HEK293 (cell line): ENCODE data around the gene SLC13A3.
A peak's percentile ranks its signal among the peaks of the same experiment; 100 is the strongest.

Source experiments
- AEBP2 ChIP-seq: fragments of 450-650 bp; formaldehyde crosslinking; IDR thresholded peaks from 2 replicates; pipeline ENCODE4 v1.5.1; 2016; ENCODE audit warnings: missing biosample characterization, missing genetic modification characterization, borderline replicate concordance
- BCL11B ChIP-seq: fragments of 450-650 bp; formaldehyde crosslinking; IDR thresholded peaks from 2 replicates; pipeline ENCODE4 v1.5.1; 2016; ENCODE audit warnings: low read depth, missing biosample characterization, missing genetic modification characterization
- BCL6B ChIP-seq: fragments of 450-650 bp; formaldehyde crosslinking; IDR thresholded peaks from 2 replicates; pipeline ENCODE4 v1.5.1; 2017; ENCODE audit warnings: missing biosample characterization, missing genetic modification characterization
- HOXA7 ChIP-seq: sonication (generic); formaldehyde crosslinking; IDR thresholded peaks from 2 replicates; pipeline ENCODE4 v1.8.1; 2022; ENCODE audit warnings: missing genetic modification reagents, borderline replicate concordance
- PRDM1 ChIP-seq: fragments of 450-650 bp; formaldehyde crosslinking; IDR thresholded peaks from 2 replicates; pipeline ENCODE4; 2016; ENCODE audit warnings: missing biosample characterization, missing genetic modification characterization
- TRIM28 ChIP-seq: IDR thresholded peaks from 2 replicates; pipeline ENCODE4 v1.6.1; 2011; ENCODE audit warnings: low read length, control low read depth, borderline replicate concordance
- ZBTB1 ChIP-seq: fragments of 450-650 bp; formaldehyde crosslinking; IDR thresholded peaks from 2 replicates; pipeline ENCODE4 v1.5.1; 2016; ENCODE audit warnings: missing biosample characterization, missing genetic modification characterization
- ZBTB8A ChIP-seq: fragments of 450-650 bp; formaldehyde crosslinking; IDR thresholded peaks from 2 replicates; pipeline ENCODE4 v1.5.1; 2016; ENCODE audit warnings: missing biosample characterization, missing genetic modification characterization
- ZNF157 ChIP-seq: fragments of 450-650 bp; formaldehyde crosslinking; IDR thresholded peaks from 2 replicates; pipeline ENCODE4 v1.5.1; 2016; ENCODE audit warnings: missing biosample characterization, missing genetic modification characterization
- ZNF23 ChIP-seq: fragments of 450-650 bp; formaldehyde crosslinking; IDR thresholded peaks from 2 replicates; pipeline ENCODE4 v1.5.1; 2016; ENCODE audit warnings: missing biosample characterization, missing genetic modification characterization, borderline replicate concordance
- ZNF311 ChIP-seq: fragments of 450-650 bp; formaldehyde crosslinking; IDR thresholded peaks from 2 replicates; pipeline ENCODE4 v1.5.1; 2017; ENCODE audit warnings: missing biosample characterization, missing genetic modification characterization, borderline replicate concordance
- ZNF366 ChIP-seq: fragments of 450-650 bp; formaldehyde crosslinking; conservative IDR thresholded peaks from 2 replicates; pipeline ENCODE4 v1.5.1; 2016; ENCODE audit warnings: missing biosample characterization, missing genetic modification characterization
- ZNF549 ChIP-seq: fragments of 450-650 bp; IDR thresholded peaks from 2 replicates; pipeline ENCODE4 v1.5.1; 2018; ENCODE audit warnings: missing biosample characterization, missing genetic modification characterization, mild to moderate bottlenecking, inconsistent platforms, moderate library complexity
- ZNF626 ChIP-seq: fragments of 450-650 bp; sonication (Bioruptor Pico); formaldehyde crosslinking; IDR thresholded peaks from 2 replicates; pipeline ENCODE4 v1.5.1; 2018; ENCODE audit warnings: missing biosample characterization, missing genetic modification characterization, inconsistent platforms
- ZNF645 ChIP-seq: fragments of 450-650 bp; formaldehyde crosslinking; IDR thresholded peaks from 2 replicates; pipeline ENCODE4; 2016; ENCODE audit warnings: missing biosample characterization, missing genetic modification characterization
- ZNF660 ChIP-seq: fragments of 450-650 bp; IDR thresholded peaks from 2 replicates; pipeline ENCODE4 v1.5.1; 2018; ENCODE audit warnings: missing biosample characterization, mild to moderate bottlenecking, missing genetic modification characterization
- ZNF677 ChIP-seq: fragments of 450-650 bp; IDR thresholded peaks from 2 replicates; pipeline ENCODE4 v1.5.0; 2018; ENCODE audit warnings: missing biosample characterization, mild to moderate bottlenecking, missing genetic modification characterization, moderate library complexity
- ZNF701 ChIP-seq: fragments of 450-650 bp; formaldehyde crosslinking; IDR thresholded peaks from 2 replicates; pipeline ENCODE4 v1.5.1; 2016; ENCODE audit warnings: missing biosample characterization, missing genetic modification characterization
- ZSCAN16 ChIP-seq: fragments of 450-650 bp; formaldehyde crosslinking; IDR thresholded peaks from 2 replicates; pipeline ENCODE4 v1.5.1; 2016; ENCODE audit warnings: missing biosample characterization, missing genetic modification characterization
- ZSCAN30 ChIP-seq: fragments of 450-650 bp; IDR thresholded peaks from 2 replicates; pipeline ENCODE4 v1.5.1; 2018; ENCODE audit warnings: missing biosample characterization, mild to moderate bottlenecking, missing genetic modification characterization, moderate library complexity
- TF ChIP-seq, protein P1 (sequence below): fragments of 450-650 bp; formaldehyde crosslinking; IDR thresholded peaks from 2 replicates; pipeline ENCODE4 v1.5.1; 2017; ENCODE audit warnings: missing biosample characterization, missing genetic modification characterization
- TF ChIP-seq, protein P2 (sequence below): fragments of 450-650 bp; formaldehyde crosslinking; IDR thresholded peaks from 2 replicates; pipeline ENCODE4 v1.5.1; 2016; ENCODE audit warnings: missing biosample characterization, missing genetic modification characterization
- TF ChIP-seq, protein P3 (sequence below): fragments of 450-650 bp; formaldehyde crosslinking; conservative IDR thresholded peaks from 2 replicates; pipeline ENCODE4 v1.5.1; 2016; ENCODE audit warnings: low read depth, missing biosample characterization, missing genetic modification characterization
- TF ChIP-seq, protein P4 (sequence below): fragments of 450-650 bp; formaldehyde crosslinking; IDR thresholded peaks from 2 replicates; pipeline ENCODE4 v1.5.1; 2016; ENCODE audit warnings: missing biosample characterization, missing genetic modification characterization
- TF ChIP-seq, protein P5 (sequence below): fragments of 450-650 bp; formaldehyde crosslinking; optimal IDR thresholded peaks from 2 replicates; pipeline ENCODE3; 2016; ENCODE audit warnings: missing biosample characterization, mild to moderate bottlenecking, missing genetic modification characterization

The SLC13A3 gene

DNA sequence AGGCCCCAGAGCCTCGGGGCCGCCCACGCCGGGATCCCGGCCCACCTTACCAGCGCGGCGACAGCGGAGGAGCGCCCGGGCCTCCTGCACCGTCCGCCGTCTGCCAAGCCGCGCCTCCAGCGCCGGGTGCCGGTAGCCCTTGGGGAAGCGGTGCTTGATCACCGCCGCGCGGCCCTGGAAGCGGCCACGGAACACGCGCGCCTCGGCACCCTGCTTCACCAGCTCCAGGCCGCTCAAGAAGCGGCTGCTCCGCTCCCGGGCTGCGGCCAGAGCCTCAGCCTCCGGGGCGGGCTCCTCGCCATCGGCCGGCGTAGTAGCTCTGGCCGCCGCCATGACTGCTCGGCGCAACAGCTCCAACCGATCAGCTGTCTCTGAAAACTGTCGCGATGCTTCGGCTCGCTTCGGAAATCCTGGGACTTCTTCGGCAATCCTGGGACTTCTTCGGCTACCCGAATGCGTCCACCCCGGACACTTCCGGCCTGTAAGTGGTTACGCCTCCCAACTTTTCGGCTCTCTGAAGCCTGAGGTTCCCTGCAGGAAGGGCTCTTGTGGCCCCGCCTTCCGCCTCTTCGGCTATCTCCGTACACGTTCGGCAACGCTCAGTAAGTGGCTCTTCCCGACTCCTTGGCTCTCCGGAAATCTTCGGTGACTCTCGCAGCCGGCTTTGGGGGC is 38.0 kb upstream of the SLC13A3 start, which contains the start of gene TP53RK (continued):
- TF ChIP-seq ZNF677 (tag by site-specific recombination): no peak
- TF ChIP-seq, protein P1, sequence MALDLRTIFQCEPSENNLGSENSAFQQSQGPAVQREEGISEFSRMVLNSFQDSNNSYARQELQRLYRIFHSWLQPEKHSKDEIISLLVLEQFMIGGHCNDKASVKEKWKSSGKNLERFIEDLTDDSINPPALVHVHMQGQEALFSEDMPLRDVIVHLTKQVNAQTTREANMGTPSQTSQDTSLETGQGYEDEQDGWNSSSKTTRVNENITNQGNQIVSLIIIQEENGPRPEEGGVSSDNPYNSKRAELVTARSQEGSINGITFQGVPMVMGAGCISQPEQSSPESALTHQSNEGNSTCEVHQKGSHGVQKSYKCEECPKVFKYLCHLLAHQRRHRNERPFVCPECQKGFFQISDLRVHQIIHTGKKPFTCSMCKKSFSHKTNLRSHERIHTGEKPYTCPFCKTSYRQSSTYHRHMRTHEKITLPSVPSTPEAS (tag by site-specific recombination): no peak; the same call in 1 of the 2 replicates
- no peak for TF ChIP-seq TRIM28
- TF ChIP-seq ZNF311 (tag by site-specific recombination): no peak
- no peak for TF ChIP-seq ZBTB1 (tag by site-specific recombination)
- TF ChIP-seq ZNF660 (tag by site-specific recombination): peak; percentile 79
- no peak for TF ChIP-seq ZNF645 (tag by site-specific recombination)
- no peak for TF ChIP-seq BCL11B
- no peak for TF ChIP-seq ZBTB8A (tag by site-specific recombination)
- no peak for TF ChIP-seq HOXA7 (CRISPR knock-in tag)
- TF ChIP-seq, protein P2, sequence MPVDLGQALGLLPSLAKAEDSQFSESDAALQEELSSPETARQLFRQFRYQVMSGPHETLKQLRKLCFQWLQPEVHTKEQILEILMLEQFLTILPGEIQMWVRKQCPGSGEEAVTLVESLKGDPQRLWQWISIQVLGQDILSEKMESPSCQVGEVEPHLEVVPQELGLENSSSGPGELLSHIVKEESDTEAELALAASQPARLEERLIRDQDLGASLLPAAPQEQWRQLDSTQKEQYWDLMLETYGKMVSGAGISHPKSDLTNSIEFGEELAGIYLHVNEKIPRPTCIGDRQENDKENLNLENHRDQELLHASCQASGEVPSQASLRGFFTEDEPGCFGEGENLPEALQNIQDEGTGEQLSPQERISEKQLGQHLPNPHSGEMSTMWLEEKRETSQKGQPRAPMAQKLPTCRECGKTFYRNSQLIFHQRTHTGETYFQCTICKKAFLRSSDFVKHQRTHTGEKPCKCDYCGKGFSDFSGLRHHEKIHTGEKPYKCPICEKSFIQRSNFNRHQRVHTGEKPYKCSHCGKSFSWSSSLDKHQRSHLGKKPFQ (tag by site-specific recombination): no peak
- no peak for TF ChIP-seq AEBP2
- TF ChIP-seq, protein P3, sequence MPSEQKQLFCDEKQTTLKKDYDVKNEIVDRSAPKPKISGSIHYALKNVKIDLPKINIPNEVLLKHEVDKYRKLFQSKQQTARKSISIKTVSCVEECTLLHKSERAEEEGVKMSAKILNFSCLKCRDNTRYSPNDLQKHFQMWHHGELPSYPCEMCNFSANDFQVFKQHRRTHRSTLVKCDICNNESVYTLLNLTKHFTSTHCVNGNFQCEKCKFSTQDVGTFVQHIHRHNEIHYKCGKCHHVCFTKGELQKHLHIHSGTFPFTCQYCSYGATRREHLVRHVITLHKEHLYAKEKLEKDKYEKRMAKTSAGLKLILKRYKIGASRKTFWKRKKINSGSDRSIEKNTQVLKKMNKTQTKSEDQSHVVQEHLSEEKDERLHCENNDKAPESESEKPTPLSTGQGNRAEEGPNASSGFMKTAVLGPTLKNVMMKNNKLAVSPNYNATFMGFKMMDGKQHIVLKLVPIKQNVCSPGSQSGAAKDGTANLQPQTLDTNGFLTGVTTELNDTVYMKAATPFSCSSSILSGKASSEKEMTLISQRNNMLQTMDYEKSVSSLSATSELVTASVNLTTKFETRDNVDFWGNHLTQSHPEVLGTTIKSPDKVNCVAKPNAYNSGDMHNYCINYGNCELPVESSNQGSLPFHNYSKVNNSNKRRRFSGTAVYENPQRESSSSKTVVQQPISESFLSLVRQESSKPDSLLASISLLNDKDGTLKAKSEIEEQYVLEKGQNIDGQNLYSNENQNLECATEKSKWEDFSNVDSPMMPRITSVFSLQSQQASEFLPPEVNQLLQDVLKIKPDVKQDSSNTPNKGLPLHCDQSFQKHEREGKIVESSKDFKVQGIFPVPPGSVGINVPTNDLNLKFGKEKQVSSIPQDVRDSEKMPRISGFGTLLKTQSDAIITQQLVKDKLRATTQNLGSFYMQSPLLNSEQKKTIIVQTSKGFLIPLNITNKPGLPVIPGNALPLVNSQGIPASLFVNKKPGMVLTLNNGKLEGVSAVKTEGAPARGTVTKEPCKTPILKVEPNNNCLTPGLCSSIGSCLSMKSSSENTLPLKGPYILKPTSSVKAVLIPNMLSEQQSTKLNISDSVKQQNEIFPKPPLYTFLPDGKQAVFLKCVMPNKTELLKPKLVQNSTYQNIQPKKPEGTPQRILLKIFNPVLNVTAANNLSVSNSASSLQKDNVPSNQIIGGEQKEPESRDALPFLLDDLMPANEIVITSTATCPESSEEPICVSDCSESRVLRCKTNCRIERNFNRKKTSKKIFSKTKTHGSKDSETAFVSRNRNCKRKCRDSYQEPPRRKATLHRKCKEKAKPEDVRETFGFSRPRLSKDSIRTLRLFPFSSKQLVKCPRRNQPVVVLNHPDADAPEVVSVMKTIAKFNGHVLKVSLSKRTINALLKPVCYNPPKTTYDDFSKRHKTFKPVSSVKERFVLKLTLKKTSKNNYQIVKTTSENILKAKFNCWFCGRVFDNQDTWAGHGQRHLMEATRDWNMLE: no peak
- TF ChIP-seq, protein P4, sequence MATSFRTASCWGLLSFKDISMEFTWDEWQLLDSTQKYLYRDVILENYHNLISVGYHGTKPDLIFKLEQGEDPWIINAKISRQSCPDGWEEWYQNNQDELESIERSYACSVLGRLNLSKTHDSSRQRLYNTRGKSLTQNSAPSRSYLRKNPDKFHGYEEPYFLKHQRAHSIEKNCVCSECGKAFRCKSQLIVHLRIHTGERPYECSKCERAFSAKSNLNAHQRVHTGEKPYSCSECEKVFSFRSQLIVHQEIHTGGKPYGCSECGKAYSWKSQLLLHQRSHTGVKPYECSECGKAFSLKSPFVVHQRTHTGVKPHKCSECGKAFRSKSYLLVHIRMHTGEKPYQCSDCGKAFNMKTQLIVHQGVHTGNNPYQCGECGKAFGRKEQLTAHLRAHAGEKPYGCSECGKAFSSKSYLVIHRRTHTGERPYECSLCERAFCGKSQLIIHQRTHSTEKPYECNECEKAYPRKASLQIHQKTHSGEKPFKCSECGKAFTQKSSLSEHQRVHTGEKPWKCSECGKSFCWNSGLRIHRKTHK (tag by site-specific recombination): no peak
- no peak for TF ChIP-seq ZNF701 (tag by site-specific recombination)
- TF ChIP-seq ZNF549: no peak
- no peak for TF ChIP-seq PRDM1 (tag by site-specific recombination)
- peak; percentile 66; the same call in 1 of the 2 replicates for TF ChIP-seq ZSCAN30 (tag by site-specific recombination)
- TF ChIP-seq ZSCAN16: 0 out of 2 replicates have a peak, but pooled peaks have one; percentile 48
- no peak for TF ChIP-seq ZNF366 (tag by site-specific recombination)
- no peak for TF ChIP-seq ZNF157 (tag by site-specific recombination)
- TF ChIP-seq, protein P5, sequence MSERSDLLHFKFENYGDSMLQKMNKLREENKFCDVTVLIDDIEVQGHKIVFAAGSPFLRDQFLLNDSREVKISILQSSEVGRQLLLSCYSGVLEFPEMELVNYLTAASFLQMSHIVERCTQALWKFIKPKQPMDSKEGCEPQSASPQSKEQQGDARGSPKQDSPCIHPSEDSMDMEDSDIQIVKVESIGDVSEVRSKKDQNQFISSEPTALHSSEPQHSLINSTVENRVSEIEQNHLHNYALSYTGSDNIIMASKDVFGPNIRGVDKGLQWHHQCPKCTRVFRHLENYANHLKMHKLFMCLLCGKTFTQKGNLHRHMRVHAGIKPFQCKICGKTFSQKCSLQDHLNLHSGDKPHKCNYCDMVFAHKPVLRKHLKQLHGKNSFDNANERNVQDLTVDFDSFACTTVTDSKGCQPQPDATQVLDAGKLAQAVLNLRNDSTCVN (tag by site-specific recombination): peak; percentile 85
- no peak for TF ChIP-seq ZNF626 (tag by site-specific recombination)
- no peak for TF ChIP-seq ZNF23 (tag by site-specific recombination)
- TF ChIP-seq BCL6B (tag by site-specific recombination): no peak
